Measurements from ENCODE around the gene TMEM59L.
A peak's percentile ranks its signal among the peaks of the same experiment; 100 is the strongest.
"Not testable (repeated sequence)": the region's sequence is repeated elsewhere in the genome, so short reads cannot be mapped to it uniquely, and the experiment has no call there.

Gene TMEM59L

DNA sequence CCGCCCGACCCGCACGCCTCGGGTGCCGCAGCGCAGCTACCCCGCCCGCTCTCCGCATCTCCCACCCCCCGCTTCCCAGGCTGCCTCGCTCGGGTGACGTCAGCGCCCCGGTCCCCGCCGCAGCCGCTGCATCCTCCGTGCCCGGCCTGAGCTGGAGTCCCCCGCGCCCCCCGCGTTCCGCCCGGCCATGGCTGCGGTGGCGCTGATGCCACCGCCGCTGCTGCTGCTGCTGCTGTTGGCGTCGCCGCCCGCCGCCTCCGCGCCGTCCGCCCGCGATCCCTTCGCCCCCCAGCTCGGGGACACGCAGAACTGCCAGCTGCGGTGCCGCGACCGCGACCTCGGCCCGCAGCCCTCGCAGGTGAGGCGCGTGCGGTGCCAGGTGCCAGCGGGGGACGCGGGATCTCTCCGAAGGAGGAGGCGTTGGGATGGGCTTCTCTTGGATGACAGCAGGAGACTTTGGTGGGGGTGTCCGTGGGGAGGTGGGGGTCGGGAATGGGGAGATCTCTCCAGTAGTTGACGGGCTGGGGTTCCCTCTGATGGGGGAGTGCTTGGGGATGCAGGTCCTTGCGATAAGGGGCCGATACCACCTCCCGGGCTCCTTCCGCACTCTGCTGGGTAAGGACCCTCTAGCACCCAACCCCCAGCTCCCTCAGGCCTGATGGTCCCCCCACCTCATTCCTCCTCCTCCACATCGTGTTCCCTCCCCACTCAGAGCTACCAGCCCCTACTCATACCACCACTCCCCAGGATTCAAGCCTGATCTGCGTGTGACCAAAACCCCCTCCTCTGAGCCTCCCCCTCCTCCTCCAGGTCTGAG, at the start of gene TMEM59L:
Gene TMEM59L, plus strand, starts transcription at position 99 of the 817 bp plus-strand sequence. Its CDS starts 89 bp downstream, at position 188.
- no peak for DNase-seq

DNA sequence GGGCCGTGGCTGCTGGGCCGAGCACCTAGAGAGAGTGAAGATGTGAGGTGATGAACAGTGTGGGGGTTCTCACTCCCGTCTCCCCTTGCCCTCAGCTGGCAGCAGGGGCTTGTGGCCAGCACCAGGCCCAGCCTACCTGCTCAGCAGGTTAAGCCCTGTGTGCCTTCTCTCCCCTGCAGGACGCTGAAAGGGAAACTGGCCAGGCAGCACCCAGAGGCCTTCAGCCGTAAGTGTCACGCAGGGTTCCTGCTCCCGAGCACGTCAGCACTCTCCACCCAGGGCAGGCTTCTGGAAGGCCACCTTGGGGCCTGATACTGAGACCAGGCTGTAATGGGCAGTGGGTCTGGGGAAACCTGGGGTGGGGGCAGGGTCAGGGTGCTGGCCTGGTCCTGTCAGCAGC, 45.7 kb upstream of the TMEM59L start:
- no peak for DNase-seq

DNA sequence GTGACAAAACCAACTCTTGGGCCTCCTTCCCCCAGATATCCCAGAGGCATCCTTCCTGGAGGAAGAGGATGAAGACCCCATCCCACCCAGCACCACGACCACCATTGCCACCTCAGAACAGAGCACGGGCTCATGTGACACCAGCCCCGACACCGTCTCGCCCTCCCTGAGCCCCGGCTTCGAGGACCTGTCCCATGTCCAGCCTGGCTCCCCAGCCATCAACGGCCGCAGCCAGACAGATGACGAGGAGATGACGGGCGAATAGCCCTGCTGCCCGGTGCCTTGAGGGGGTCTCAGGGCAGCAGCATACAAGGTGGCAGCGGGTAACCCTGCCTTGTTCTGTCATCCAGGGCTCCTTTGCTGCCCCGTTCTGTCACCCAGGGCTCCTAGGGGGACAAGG, 44.3 kb upstream of the TMEM59L start:
- no peak for DNase-seq

DNA sequence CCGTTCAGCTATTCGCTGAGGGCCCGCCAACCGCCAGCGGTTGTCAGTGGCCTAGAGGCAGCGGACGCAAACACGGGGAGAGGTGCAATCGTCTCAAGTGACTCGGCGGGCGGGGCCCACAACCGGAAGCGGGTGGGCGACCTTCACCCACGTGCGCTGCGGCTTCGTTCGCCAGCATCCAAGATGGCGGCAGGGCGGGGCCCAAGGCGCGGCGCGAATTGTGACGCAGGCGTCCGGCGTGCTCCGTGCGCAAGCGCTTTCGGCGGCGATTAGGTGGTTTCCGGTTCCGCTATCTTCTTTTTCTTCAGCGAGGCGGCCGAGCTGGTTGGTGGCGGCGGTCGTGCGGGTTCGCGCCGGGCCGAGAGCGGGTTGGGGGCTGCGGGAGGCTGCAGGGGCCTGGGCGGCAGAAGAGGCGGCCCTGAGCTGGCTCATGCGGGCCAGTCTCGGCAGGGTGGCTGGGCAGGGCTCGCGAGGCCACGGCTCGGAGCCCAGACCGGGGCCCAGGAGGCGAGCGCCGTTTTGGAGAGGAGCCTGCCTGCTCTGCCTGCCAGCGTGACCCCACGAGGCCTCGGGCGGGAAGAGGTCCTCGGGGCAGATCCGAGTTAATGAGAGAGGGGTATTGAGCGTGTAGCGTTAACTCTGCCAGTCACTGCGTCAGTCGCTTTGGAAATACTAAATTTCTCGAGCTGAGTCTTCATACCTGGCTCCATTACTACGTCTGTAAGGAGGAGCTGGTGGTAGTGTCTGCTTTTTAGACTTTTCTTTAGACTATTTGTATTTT, 40.9 kb upstream of the TMEM59L start, which contains the start of gene UBA52:
Gene UBA52, plus strand, starts transcription at position 294 of the 781 bp plus-strand sequence. CDS start 1,444 bp downstream, outside the sequence.
- DNase-seq: peak; percentile 99

DNA sequence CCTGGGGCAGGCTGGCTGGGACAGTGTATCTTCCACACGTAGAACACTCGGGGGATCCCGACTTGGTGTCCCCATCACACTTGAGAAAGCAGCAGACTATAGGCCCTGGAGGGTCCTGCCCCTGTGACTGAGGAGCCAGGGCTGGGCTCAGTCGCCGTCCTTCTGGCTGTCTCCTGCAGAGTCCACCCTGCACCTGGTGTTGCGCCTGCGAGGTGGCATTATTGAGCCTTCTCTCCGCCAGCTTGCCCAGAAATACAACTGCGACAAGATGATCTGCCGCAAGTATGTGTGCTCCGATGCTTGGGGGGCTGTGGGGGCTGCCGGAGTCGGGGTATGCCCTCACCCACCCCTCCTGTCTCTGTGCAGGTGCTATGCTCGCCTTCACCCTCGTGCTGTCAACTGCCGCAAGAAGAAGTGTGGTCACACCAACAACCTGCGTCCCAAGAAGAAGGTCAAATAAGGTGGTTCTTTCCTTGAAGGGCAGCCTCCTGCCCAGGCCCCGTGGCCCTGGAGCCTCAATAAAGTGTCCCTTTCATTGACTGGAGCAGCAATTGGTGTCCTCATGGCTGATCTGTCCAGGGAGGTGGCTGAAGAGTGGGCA, 37.9 kb upstream of the TMEM59L start:
- DNase-seq: no peak

DNA sequence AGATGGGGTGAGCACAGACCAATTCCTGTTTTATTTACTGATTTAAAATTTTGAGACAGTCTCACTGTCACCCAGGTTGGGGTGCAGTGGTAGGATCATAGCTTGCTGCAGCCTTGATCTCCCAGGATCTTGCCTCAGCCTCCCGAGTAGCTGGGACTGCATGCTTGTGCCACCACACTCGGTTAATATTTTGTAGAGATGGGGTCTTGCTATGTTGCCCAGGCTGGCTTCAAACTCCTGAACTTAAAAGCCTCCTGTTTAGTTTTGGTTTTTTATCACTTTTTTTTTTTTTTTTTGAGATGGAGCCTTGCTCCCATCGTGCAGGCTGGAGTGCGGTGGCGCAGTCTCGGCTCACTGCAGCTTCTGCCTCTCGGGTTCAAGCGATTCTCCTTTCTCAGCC, 36.3 kb upstream of the TMEM59L start:
- no peak for DNase-seq

DNA sequence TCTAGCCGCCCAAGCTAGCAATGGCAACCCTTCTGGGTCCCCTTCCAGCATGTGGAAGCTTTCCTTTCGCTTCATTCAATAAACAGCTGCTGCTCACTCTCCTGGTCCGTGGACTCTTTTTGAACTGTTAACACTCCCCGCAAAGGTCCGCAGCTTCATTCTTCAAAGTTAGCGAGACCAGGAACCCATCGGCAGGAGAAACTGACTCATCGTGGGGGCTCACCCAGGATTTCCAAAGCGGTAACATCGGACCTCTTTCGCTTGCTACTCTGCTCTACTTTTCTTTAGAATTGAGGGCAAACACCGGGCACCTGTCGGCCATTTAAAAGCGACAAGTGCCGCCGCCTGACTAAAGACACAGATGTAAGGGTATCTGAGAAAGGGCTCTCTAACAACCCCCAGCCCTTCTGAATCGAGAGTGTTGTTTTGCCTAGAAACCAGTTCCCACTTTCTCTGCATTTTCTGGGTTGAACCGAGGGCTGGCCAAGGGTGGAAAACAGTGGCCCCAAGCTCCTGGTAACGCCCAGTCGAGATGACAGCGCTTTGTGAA, 35.2 kb upstream of the TMEM59L start:
- no peak for DNase-seq

DNA sequence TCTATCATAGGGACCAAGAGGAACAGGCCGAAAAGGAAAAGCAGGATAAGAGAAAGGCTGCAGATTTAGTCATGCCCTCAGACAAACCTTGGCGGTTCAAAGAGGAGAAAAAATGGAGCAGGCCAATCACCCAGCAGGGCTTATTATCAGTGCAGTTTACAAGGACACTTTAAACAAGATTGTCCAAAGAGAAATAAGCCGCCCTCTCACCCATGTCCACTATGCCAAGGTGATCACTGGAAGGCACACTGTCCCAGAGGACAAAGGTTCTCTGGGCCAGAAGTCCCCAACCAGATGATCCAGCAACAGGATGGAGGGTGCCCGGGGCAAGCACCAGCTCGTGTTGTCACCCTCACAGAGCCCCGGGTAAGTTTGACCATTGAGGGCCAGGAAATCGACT, 32.4 kb upstream of the TMEM59L start:
- no peak for DNase-seq

DNA sequence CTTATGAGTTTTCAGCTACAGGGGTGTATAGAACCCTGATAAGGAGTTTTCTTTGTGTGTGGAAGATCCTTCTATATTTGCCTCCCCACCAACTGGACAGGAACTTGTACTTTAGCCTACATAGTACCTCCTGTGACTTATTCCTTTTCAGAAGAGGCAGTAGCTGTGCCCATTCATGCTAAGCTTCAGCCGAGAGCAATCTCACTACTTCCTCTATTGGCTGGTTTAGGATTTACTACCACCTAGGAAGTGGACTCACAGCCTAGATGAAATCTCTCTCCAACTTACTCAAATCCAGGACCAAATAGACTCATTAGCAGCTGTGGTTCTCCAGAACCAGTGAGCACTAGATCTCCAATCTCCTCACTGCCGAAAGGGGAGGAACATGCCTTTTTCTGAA, 26.4 kb upstream of the TMEM59L start:
- no peak for DNase-seq

DNA sequence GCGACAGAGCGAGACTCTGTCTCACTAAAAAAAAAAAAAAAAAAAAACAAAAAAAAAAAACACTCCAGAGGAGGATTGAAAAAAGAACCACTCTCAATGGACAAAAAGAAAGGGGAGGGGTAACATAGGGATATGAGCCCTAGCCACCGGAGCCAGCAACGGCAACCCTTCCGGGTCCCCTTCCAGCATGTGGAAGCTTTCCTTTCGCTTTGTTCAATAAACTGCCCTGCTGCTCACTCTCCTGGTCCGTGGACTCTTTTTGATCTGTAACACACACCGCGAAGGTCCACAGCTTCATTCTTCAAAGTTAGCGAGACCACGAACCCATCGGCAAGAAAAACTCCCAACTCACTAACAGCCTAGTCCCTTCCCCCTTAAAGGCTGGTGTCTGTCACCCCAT, 25.1 kb upstream of the TMEM59L start:
- no peak for DNase-seq

DNA sequence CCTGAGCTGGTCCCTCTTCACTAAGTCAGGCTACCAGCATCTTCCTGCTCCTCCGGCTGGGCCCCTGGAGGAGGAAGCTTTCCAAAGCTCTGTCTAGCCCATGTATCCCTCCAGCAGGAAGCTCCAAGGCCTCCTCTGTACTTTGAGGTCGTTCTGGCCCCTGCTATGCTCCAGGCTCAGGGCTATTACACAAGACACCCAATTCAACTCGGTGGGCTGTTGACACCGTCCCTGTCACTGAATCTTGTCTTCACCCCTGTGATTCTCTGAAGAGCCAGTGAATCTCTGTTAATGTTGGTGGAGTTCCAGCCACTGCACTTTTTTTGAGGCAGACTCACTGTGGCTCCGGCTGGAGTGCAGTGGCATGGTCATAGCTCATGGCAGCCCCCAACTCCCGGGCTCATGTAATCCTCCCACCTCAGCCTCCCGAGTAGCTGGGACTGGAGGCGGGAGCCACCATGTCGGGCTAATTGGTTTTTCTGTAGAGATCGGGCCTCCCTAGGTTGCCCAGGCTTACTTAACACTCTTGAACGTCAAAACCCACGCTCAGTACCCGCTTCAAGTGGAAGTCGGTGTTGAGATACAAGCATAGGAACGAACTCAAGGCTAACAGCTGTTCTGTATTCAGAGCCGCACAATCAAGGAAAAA, 24.6 kb upstream of the TMEM59L start:
- DNase-seq: no peak

DNA sequence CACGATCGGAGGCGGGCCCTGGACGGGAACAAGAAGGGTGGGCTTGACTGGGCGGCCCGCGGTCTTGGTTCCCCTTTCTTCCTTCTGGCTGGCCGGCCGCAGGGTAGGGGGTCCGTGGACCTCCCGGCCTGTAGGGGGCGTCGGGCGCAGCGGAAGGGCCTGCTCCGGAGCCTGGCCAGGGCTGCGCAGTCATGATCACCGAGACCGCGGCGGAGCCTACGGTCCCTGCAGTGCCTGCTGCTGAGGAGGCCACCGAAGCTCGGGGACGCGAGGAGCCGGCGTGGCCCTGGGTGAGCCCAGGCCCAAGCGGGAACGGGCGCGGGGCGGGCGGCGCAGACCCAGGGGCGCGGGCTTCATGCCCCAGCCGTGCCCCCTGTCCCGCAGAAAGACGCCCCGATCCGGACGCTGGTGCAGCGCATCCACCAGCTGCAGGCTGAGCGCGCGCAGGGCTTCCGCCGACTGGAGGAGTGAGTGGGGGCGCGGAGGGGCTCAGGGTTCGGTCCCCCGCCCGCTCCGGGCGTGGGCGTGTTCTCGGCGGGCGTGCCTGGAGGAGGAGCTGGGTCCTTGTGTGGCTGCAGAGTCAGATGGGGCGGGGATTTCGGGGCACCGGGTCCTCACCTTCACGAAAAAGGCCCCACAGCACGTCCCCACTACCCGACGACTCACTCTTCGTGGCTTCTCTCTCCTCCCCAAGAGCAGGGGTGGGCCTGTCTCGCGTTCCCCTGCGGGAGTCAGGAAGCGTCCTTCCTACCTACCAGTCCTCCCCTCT, 23.9 kb upstream of the TMEM59L start, which contains the start of gene REX1BD:
Gene REX1BD, plus strand, starts transcription at position 188 of the 769 bp plus-strand sequence. Its CDS starts 4 bp downstream, at position 192.
- peak; percentile 93 for DNase-seq

DNA sequence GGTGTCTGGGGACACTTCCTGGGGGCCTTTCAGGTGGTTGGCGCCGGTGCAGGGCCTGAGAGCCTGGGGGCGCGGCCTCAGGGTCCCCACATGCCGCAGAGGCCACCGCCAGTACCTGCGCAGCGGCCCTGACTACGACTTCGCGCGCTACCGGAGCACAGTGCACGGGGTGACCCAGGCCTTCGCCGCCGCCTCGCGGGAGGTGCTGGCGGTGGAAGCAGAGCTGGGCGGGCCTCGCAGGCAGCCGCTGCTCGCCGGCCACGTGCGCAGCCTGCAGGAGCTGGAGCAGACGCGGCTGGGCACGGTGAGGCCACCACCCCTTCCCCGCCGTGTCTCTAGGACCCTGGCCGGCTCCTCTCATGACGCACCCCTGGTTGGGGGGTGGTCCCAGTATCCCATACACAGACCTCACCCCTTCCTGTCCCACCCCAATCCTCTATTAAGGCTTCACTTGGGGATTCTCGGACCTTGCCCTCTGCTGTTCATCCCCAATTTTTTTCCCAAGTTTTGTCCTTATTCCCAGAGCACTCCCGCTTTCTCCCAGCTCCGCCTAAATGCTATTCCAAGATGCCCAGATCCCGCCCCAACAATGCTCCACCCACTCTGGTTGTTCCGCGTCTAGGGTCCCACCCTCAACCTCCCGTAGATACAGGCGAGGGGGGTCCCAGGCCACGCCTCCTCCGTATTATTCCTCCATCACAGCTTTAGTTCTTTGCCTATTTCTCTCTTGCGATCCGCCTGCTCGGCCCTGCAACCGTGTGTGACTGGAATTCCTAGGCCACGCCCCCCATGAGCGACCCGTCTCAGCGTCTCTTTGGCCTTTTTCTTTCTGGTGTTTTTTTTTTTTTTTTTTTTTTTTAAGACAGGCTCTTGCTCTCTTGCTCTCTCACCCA, 23.0 kb upstream of the TMEM59L start:
- DNase-seq: peak; percentile 75

DNA sequence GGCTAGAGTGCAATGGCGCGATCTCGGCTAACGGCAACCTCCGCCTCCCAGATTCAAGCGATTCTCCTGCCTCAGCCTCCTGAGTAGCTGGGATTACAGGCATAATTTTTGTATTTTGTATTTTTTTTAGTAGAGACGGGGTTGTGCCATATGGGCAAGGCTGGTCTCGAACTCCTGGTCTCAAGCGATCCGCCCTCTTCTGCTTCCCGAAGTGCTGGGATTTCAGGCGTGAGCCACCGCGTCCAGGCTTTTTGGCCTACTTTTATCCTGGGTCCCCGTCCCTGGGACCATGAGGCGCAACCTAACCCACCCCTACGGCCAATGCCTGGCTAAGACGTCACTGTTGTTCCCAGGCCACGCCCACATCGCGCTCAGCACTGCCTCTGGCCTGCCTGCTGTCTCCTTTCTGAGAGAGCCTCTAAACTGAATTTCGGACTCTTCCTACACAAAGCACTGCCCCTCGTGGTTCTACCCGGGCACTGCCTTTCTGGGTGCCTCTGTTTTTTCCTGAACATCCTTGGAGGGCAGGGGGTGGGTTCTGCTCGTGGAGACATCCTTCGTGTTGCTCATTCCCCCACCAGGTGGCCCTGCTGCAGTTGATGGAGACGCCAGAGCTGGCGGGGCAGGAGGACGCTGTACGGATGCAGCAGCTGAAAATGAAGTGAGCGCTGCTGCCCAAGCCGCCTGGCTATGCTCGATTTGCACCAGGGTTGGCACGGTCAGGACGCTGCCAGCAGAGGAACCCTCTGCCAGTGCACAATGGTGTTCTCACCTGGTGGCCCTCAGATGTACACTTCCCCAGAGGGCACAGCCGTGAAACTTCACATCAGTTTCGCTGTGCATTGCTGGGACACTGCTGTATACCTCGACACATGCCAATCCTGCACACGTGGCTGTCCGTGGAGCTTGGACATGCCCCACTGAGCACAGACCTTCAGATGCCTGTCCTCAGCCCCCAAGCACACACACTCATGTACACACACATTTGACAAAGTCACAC, 22.1 kb upstream of the TMEM59L start:
- peak; percentile 50 for DNase-seq

DNA sequence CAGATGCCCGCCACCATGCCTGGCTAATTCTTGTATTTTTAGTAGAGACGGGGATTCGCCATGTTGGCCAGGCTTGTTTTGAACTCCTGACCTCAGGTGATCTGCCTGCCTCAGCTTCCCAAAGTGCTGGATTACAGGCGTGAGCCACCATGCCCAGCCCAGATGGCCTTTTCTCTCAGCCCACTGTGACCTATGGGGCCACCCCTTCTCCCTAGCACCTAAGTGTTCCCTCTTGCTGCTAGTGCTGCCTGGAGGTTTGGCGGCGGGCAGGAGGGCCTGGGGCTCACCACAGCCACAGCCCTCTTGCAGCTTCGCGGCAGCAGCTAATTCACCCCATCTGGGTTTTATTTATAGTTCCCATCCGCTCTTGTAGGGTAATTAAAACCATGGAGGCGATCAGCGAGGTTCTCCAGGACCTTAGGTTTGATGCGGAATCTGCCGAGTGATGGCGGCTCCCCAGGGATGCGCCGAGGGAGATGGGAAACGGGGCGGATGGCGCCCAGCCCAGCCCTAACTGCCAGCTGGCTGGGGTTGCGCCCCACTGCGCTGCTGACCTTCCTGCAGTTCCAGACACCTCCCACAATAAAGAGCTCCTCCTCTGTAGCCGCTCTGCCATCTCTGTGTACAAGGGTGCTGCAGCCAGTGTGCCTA, 20.8 kb upstream of the TMEM59L start:
- DNase-seq: no peak

DNA sequence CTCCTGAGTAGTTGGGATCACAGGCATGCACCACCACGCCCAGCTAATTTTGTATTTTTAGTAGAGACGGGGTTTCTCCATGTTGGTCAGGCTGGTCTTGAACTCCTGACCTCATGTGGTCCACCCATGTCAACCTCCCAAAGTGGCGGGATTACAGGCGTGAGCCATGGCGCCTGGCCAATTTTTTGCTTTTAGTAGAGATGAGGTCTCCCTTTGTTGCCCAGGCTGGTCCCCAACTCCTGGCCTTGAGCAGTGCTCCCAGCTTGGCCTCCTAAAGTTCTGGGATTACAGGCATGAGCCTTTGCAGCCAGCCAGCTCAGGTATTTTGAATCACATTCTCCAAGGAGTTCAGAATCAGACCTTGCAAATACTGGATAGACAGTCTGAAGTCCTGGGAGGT, 19.9 kb upstream of the TMEM59L start:
- DNase-seq: not testable (repeated sequence)

DNA sequence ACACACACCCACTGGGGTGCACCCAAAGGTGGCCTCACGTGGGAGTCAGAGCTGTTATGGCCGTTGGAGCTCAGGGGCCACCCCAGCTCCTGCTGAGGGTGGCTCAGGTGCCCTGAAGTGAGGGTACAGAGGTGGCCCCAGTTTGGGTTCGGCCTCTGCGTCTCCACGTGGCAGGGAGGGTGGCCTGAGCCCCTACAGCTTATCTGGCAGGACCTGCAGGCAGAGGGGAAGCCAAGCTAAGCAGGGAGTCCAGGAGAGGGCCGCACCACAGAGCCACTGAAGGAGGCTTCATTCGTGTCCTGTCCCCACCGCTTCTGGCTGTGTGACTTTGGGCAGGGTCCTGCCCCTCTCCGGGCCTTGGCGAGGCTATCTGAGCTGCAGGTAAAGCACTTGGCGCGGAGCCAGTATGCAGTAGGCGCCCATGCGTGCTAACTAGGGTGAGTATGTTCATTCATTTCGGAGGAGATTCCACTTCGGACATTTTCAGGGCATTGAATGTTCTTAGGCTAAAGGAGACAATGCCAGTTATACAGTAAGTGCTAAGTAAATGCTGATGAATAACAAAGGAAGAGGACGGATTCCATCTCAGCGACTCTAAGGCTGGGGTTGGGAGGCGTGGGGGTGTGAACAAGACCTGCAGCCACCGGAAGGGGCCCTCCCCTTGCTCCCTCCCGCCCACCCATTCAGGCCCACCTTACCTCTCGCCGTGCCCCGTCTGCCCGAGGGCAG, 19.1 kb upstream of the TMEM59L start:
- no peak for DNase-seq

Data from activated CD4-positive, alpha-beta T cell treated with anti-CD3 and anti-CD28 coated beads, Interleukin-2, Interleukin-6, amounts not matched to agents 100 ng/mL and 50 ng/mL, durations not matched to agents 16 hours and 8 hours (primary cell).